Measurements from ENCODE around the gene ZC3H10.
"Not testable (repeated sequence)": the region's sequence is repeated elsewhere in the genome, so short reads cannot be mapped to it uniquely, and the experiment has no call there.

ZC3H10 gene

DNA sequence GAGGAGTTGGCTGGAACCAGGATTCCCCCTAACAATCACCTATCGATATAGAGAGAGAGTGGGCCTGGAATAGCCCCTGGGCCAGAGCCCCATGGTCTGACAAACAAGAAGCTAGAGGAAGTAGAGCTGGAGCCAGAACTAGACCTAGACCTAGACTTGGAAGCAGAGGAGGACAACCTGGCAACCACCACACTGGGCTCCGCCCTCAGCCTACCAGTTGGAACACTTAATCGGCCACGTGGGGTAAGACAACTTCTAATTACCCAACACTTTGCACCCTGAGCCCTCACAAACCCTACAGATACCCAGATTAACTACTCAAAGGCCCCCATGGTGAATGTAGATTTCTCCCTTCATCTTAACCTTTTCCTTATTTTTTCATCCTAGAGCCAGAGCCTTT lies 18.3 kb upstream of the ZC3H10 start:
- DNase-seq: no peak
- in situ Hi-C loops (cut with HindIII; ENCODE audit: low pct_ligation_motif_present, low pct_unique_long_range_greater_than_20kb, low sequenced_read_pairs): no loop called here

- in situ Hi-C loops (cut with HindIII; ENCODE audit: low pct_ligation_motif_present, low pct_unique_long_range_greater_than_20kb, low sequenced_read_pairs): no loop called here
- no peak for DNase-seq
Measured at GRCh38 chr12:56101045-56101444, 17.0 kb upstream of the ZC3H10 start.

DNA sequence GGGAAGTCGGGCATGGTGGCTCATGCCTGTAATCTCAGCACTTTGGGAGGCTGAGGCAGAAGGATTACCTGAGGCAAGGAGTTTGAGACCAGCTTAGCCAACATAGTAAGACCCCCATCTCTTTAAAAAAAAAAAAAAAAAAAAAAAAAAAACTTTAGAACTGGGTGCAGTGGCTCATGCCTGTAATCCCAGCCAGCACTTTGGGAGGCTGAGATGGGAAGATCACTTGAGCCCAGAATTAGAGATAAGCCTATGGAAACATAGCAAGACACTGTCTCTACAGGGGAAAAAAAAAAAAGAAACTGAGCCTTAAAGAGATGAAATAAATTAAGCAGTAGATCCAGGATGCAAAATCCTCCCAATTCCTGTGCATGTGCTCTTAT lies 15.4 kb upstream of the ZC3H10 start:
- DNase-seq: no peak
- in situ Hi-C loops (cut with HindIII; ENCODE audit: low pct_ligation_motif_present, low pct_unique_long_range_greater_than_20kb, low sequenced_read_pairs): no loop called here

- in situ Hi-C loops (cut with HindIII; ENCODE audit: low pct_ligation_motif_present, low pct_unique_long_range_greater_than_20kb, low sequenced_read_pairs): no loop called here
- no peak for DNase-seq
Measured at GRCh38 chr12:56103066-56103711, 14.9 kb upstream of the ZC3H10 start.

GRCh38 chr12:56103823-56104108 lies 14.3 kb upstream of the ZC3H10 start:
- DNase-seq: no peak
- in situ Hi-C loops (cut with HindIII; ENCODE audit: low pct_ligation_motif_present, low pct_unique_long_range_greater_than_20kb, low sequenced_read_pairs): no loop called here

- in situ Hi-C loops (cut with HindIII; ENCODE audit: low pct_ligation_motif_present, low pct_unique_long_range_greater_than_20kb, low sequenced_read_pairs): no loop called here
- peak; percentile 100 for DNase-seq
Measured at GRCh38 chr12:56104109-56104814, 13.8 kb upstream of the ZC3H10 start, which contains the start of gene PA2G4. TSS of gene PA2G4 (plus strand) at chr12:56104559. CDS start at chr12:56104738, 179 bp downstream.

GRCh38 chr12:56104815-56105608 lies 13.1 kb upstream of the ZC3H10 start:
- in situ Hi-C loops (cut with HindIII; ENCODE audit: low pct_ligation_motif_present, low pct_unique_long_range_greater_than_20kb, low sequenced_read_pairs): no loop called here
- DNase-seq: peak; percentile 39

GRCh38 chr12:56105609-56105902 lies 12.5 kb upstream of the ZC3H10 start:
- no peak for DNase-seq
- in situ Hi-C loops (cut with HindIII; ENCODE audit: low pct_ligation_motif_present, low pct_unique_long_range_greater_than_20kb, low sequenced_read_pairs): no loop called here

- in situ Hi-C loops (cut with HindIII; ENCODE audit: low pct_ligation_motif_present, low pct_unique_long_range_greater_than_20kb, low sequenced_read_pairs): no loop called here
- no peak for DNase-seq
Measured at GRCh38 chr12:56107242-56107641, 10.8 kb upstream of the ZC3H10 start.

DNA sequence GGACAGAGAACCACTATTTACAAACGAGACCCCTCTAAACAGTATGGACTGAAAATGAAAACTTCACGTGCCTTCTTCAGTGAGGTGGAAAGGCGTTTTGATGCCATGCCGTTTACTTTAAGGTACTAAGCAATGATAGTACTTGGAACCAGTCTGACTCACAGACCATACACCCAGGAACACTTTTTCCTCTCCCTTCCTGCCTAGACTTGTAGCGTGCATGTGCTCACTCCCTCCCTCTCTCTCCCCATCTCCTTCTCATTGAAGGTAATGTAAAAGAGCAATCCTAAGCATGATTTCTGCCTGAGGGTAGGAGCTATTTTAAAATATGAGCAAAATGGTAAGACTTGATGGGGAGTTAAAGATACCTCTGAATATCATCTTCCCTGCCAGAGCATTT lies 7.5 kb upstream of the ZC3H10 start:
- DNase-seq: no peak
- in situ Hi-C loops (cut with HindIII; ENCODE audit: low pct_ligation_motif_present, low pct_unique_long_range_greater_than_20kb, low sequenced_read_pairs): no loop called here

DNA sequence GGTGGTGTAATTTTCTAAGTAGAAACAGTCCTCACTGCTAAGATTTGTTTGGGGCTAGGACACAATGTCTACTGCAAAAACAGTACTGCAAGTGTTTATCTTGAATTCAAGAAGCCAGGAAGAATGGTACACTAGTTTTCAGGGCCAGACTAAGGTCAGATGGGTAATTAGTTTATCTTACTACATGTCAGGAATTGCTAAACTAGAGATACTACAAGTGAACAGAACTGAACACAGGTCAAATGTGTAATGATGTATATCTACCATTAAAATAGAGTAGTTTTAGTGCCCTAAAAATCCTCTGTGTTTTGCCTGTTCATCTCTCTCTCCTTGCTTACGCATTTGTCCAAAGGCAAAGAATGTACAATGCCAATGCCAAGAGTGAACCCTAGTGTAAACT lies 4.0 kb upstream of the ZC3H10 start:
- in situ Hi-C loops (cut with HindIII; ENCODE audit: low pct_ligation_motif_present, low pct_unique_long_range_greater_than_20kb, low sequenced_read_pairs): no loop called here
- no peak for DNase-seq

GRCh38 chr12:56115329-56115728 lies 2.7 kb upstream of the ZC3H10 start:
- no peak for DNase-seq
- in situ Hi-C loops (cut with HindIII; ENCODE audit: low pct_ligation_motif_present, low pct_unique_long_range_greater_than_20kb, low sequenced_read_pairs): loop anchor here (5.0 kb wide), 1 partner anchor 72 kb away; the partner anchor contains the start of gene SMARCC2

- in situ Hi-C loops (cut with HindIII; ENCODE audit: low pct_ligation_motif_present, low pct_unique_long_range_greater_than_20kb, low sequenced_read_pairs): loop anchor here (5.0 kb wide), 1 partner anchor 71 kb away; the partner anchor contains the start of gene SMARCC2
- DNase-seq: peak; percentile 98
Measured at GRCh38 chr12:56116267-56117081, 1.6 kb upstream of the ZC3H10 start, which contains the start of gene RPL41. TSS of gene RPL41 (plus strand) at chr12:56116633.

DNA sequence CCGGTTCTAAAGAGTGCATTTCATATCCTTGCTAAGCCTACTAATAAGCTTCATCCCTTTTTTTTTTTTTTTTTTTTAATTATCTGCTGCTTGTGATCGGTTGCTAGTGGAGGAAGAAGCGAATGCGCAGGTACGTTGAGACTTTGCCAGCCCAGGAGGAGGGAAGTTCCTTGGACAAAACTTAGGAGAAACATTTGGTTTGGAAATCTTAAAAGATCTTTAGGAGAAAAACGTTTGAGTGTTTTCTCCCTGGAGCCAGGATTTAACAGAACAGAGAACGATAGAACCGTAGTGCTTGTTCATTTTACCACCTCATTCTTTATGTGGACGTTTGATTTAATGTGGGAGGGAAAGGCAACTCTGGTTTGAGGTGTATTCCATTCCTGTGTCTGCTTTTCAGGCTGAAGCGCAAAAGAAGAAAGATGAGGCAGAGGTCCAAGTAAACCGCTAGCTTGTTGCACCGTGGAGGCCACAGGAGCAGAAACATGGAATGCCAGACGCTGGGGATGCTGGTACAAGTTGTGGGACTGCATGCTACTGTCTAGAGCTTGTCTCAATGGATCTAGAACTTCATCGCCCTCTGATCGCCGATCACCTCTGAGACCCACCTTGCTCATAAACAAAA lies 872 bp upstream of the ZC3H10 start:
- DNase-seq: not testable (repeated sequence)

DNA sequence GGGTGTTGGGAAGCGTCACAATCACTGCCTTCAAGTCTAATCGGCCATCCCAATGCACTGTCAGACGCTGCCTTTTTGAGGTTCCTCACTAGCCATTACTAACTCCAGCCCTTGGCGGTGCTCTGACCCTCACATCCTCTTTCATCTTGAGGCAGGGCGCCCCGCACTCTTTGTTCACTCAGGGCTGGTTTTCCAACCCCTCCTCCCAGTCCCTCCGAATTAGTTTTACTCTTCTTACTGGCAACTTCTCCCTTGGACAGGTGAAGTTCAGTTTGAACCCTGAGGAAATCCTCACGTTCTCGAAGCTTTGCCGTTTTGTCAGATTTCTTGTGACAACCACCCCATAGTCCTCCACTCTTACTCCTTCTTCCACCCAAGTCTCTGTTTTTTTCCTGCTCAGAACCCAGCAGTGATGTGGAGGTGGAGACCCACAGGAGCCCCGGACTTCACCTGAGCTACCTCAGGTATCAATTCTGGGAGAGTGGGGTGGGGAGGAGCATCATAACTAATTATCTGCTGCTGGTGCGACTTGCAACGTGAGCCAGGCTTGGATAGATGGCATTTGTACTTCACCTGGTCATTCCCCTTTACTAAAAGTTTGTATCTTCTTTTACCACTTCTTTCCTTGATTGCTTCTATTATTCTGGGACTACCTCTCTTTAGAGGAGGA lies 757 bp downstream of the ZC3H10 start:
- in situ Hi-C loops (cut with HindIII; ENCODE audit: low pct_ligation_motif_present, low pct_unique_long_range_greater_than_20kb, low sequenced_read_pairs): loop anchor here (5.0 kb wide), 1 partner anchor 68 kb away; the partner anchor contains the start of gene SMARCC2
- no peak for DNase-seq

More for the DNA sequence above, 872 bp upstream of the ZC3H10 start:
- in situ Hi-C loops (cut with HindIII; ENCODE audit: low pct_ligation_motif_present, low pct_unique_long_range_greater_than_20kb, low sequenced_read_pairs): loop anchor here (5.0 kb wide), 1 partner anchor 70 kb away; the partner anchor contains the start of gene SMARCC2

DNA sequence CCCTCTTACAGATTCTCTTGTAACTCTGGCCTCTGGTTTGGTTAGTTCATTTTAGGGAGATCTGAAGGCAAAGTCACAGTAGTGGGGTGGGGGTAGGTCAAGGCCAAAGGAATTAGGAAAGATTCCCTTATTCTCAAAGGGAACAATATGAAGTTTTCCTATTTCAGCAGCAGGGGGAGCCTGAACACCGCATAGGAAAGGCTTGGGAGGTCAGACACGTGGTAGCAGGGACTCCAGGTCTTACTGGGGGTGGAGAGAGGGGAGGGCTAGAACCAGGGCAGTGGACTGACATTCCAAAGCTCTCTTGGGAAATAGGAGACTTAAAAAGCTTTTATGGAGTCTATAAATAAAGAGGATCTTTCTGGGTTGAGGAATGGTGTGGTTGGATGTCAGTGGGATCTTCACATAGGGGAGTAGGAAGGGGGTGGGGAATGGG lies 1.3 kb downstream of the ZC3H10 start:
- in situ Hi-C loops (cut with HindIII; ENCODE audit: low pct_ligation_motif_present, low pct_unique_long_range_greater_than_20kb, low sequenced_read_pairs): loop anchor here (5.0 kb wide), 1 partner anchor 68 kb away; the partner anchor contains the start of gene SMARCC2

GRCh38 chr12:56120158-56120846 lies 2.2 kb downstream of the ZC3H10 start:
- DNase-seq: peak; percentile 46
- in situ Hi-C loops (cut with HindIII; ENCODE audit: low pct_ligation_motif_present, low pct_unique_long_range_greater_than_20kb, low sequenced_read_pairs): no loop called here

More for the DNA sequence above, 1.3 kb downstream of the ZC3H10 start:
- DNase-seq: peak; percentile 96
